ENCODE measurements around the gene PTPRK. TPM values are rescaled to one million over a fixed set of nuclear protein-coding genes. Genes with fewer than 3 reads are reported as not detected.

The PTPRK gene
- total and polyA plus RNA-seq, 2 of the 8 experiments (the other 6 are each of a cell fraction or from before 2014, with no cell fraction given) = 11.4 to 47.3 TPM

DNA sequence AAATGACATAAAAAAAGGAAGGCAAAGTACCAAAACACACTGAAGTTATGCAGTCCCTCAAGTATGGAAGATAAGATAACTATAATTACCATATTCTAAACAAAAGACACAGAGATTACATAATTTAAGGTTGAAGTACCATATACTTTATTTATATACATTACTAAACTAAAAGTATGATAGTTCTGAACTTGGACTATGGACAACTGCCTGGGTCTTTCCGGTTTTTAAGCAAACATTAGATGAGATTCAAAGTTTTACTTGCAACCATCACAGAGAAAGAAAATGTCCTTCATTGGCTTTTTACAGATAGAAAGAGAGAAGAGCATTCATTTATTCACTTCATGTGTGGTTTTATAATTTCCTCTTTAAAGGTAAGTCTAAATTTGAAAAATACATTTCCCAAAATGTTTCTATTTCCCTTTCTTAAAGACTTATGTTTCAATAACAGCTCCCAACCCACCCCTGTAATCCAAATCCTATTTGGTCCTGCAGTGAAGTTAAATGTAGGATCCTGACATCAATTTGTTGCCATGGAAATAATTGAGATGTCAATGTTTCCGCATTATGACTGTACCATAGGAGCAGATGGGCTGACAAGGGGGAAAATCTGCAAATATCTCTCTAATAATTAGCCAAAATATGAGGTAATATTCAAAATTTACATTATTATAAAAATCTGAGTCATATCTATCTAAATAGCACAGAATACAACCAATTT, 63.7 kb downstream of the PTPRK start (continued):
- TF ChIP-seq, protein P1, sequence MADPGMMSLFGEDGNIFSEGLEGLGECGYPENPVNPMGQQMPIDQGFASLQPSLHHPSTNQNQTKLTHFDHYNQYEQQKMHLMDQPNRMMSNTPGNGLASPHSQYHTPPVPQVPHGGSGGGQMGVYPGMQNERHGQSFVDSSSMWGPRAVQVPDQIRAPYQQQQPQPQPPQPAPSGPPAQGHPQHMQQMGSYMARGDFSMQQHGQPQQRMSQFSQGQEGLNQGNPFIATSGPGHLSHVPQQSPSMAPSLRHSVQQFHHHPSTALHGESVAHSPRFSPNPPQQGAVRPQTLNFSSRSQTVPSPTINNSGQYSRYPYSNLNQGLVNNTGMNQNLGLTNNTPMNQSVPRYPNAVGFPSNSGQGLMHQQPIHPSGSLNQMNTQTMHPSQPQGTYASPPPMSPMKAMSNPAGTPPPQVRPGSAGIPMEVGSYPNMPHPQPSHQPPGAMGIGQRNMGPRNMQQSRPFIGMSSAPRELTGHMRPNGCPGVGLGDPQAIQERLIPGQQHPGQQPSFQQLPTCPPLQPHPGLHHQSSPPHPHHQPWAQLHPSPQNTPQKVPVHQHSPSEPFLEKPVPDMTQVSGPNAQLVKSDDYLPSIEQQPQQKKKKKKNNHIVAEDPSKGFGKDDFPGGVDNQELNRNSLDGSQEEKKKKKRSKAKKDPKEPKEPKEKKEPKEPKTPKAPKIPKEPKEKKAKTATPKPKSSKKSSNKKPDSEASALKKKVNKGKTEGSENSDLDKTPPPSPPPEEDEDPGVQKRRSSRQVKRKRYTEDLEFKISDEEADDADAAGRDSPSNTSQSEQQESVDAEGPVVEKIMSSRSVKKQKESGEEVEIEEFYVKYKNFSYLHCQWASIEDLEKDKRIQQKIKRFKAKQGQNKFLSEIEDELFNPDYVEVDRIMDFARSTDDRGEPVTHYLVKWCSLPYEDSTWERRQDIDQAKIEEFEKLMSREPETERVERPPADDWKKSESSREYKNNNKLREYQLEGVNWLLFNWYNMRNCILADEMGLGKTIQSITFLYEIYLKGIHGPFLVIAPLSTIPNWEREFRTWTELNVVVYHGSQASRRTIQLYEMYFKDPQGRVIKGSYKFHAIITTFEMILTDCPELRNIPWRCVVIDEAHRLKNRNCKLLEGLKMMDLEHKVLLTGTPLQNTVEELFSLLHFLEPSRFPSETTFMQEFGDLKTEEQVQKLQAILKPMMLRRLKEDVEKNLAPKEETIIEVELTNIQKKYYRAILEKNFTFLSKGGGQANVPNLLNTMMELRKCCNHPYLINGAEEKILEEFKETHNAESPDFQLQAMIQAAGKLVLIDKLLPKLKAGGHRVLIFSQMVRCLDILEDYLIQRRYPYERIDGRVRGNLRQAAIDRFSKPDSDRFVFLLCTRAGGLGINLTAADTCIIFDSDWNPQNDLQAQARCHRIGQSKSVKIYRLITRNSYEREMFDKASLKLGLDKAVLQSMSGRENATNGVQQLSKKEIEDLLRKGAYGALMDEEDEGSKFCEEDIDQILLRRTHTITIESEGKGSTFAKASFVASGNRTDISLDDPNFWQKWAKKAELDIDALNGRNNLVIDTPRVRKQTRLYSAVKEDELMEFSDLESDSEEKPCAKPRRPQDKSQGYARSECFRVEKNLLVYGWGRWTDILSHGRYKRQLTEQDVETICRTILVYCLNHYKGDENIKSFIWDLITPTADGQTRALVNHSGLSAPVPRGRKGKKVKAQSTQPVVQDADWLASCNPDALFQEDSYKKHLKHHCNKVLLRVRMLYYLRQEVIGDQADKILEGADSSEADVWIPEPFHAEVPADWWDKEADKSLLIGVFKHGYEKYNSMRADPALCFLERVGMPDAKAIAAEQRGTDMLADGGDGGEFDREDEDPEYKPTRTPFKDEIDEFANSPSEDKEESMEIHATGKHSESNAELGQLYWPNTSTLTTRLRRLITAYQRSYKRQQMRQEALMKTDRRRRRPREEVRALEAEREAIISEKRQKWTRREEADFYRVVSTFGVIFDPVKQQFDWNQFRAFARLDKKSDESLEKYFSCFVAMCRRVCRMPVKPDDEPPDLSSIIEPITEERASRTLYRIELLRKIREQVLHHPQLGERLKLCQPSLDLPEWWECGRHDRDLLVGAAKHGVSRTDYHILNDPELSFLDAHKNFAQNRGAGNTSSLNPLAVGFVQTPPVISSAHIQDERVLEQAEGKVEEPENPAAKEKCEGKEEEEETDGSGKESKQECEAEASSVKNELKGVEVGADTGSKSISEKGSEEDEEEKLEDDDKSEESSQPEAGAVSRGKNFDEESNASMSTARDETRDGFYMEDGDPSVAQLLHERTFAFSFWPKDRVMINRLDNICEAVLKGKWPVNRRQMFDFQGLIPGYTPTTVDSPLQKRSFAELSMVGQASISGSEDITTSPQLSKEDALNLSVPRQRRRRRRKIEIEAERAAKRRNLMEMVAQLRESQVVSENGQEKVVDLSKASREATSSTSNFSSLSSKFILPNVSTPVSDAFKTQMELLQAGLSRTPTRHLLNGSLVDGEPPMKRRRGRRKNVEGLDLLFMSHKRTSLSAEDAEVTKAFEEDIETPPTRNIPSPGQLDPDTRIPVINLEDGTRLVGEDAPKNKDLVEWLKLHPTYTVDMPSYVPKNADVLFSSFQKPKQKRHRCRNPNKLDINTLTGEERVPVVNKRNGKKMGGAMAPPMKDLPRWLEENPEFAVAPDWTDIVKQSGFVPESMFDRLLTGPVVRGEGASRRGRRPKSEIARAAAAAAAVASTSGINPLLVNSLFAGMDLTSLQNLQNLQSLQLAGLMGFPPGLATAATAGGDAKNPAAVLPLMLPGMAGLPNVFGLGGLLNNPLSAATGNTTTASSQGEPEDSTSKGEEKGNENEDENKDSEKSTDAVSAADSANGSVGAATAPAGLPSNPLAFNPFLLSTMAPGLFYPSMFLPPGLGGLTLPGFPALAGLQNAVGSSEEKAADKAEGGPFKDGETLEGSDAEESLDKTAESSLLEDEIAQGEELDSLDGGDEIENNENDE (IDR thresholded peaks at IDR 0.05; ENCODE audit: insufficient replicate concordance, low read length) = no peak
- TF ChIP-seq ATF2 (IDR thresholded peaks at IDR 0.05; ENCODE audit: low read length) = no peak
